Left hindlimb (tissue), 1 donor: Measurements from ENCODE around the gene IRS2.

ENCODE experiments used
- DNase-seq: peaks from one replicate; pipeline ENCODE4 v3.0.0-alpha.2; 2018

The IRS2 gene

GRCh38 chr13:109728791-109729731 is 57.3 kb downstream of the IRS2 start:
- DNase-seq, result no peak

GRCh38 chr13:109728061-109728460 is 58.3 kb downstream of the IRS2 start:
- DNase-seq, result no peak

- DNase-seq, result no peak
Measured at GRCh38 chr13:109727251-109727650, 59.1 kb downstream of the IRS2 start.

GRCh38 chr13:109725995-109726637 is 60.3 kb downstream of the IRS2 start:
- no peak for DNase-seq

GRCh38 chr13:109725297-109725696 is 61.1 kb downstream of the IRS2 start:
- DNase-seq, result no peak

- no peak for DNase-seq
Measured at GRCh38 chr13:109724603-109725002, 61.8 kb downstream of the IRS2 start.

- no peak for DNase-seq
Measured at GRCh38 chr13:109723046-109723445, 63.3 kb downstream of the IRS2 start.

GRCh38 chr13:109722068-109722467 is 64.3 kb downstream of the IRS2 start:
- no peak for DNase-seq

- no peak for DNase-seq
Measured at GRCh38 chr13:109720758-109721184, 65.6 kb downstream of the IRS2 start.

- DNase-seq, result no peak
Measured at GRCh38 chr13:109719962-109720646, 66.3 kb downstream of the IRS2 start.

GRCh38 chr13:109718726-109719125 is 67.7 kb downstream of the IRS2 start:
- no peak for DNase-seq

- DNase-seq, result no peak
Measured at GRCh38 chr13:109717686-109718085, 68.7 kb downstream of the IRS2 start.

GRCh38 chr13:109715902-109716301 is 70.5 kb downstream of the IRS2 start:
- no peak for DNase-seq

GRCh38 chr13:109713681-109714080 is 72.7 kb downstream of the IRS2 start:
- no peak for DNase-seq

- DNase-seq, result no peak
Measured at GRCh38 chr13:109712124-109712722, 74.2 kb downstream of the IRS2 start.

GRCh38 chr13:109707742-109708617 is 78.4 kb downstream of the IRS2 start:
- DNase-seq, result no peak

- no peak for DNase-seq
Measured at GRCh38 chr13:109707044-109707741, 79.2 kb downstream of the IRS2 start.

- no peak for DNase-seq
Measured at GRCh38 chr13:109706015-109706715, 80.2 kb downstream of the IRS2 start.

- DNase-seq, result no peak
Measured at GRCh38 chr13:109704771-109705635, 81.4 kb downstream of the IRS2 start.

GRCh38 chr13:109703250-109703649 is 83.1 kb downstream of the IRS2 start:
- DNase-seq, result no peak
